ENCODE measurements around the gene CTNNBIP1.

CTNNBIP1 gene

DNA sequence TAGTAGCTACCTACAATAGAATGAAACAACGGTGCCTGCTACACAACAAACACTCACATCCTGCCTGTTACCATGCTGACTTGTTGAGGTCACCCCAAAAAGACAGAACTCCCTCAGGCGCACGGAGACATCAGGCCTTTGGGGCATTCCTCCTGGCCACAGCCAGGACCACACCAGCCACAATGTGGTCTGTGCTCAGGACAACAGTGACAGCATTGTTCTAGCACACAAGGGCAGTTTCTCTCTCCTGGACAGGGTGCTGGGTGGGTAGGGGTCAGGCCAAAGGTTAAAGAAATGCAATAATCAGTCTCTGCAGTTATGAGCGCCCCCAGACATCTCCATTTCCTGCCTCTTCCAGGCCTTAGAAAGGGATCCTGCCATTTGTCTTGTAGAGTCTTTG is 39.5 kb downstream of the CTNNBIP1 start:
- Histone ChIP-seq H3K27ac (ENCODE audit: insufficient read depth, low read depth, low read length, poor library complexity, severe bottlenecking) (no peak overlapping the region), H3K36me3 (ENCODE audit: control insufficient read depth, insufficient read depth, low read length) (no peaks in the 10 kb centered on the region), H3K27me3 (ENCODE audit: control insufficient read depth, insufficient read depth, low read length, poor library complexity, severe bottlenecking) (no peaks in the 10 kb centered on the region), H3K4me1 (ENCODE audit: control insufficient read depth, insufficient read depth, low read length) (peaks cover 15% of the 10 kb centered on the region), H3K4me3 (ENCODE audit: insufficient read depth, low read depth, low read length) (no peak overlapping the region), H3K9me3 (ENCODE audit: control insufficient read depth, low read length) (no peaks in the 10 kb centered on the region)
- 96 to 100% methylated on average over 4 of the region's 4 CpGs for WGBS, 2 experiments

- Histone ChIP-seq H3K4me1 (ENCODE audit: control insufficient read depth, insufficient read depth, low read length) (peaks cover 8% of the 10 kb centered on the region), H3K27ac (ENCODE audit: insufficient read depth, low read depth, low read length, poor library complexity, severe bottlenecking) (no peak overlapping the region), H3K9me3 (ENCODE audit: control insufficient read depth, low read length) (no peaks in the 10 kb centered on the region), H3K4me3 (ENCODE audit: insufficient read depth, low read depth, low read length) (no peak overlapping the region), H3K36me3 (ENCODE audit: control insufficient read depth, insufficient read depth, low read length) (no peaks in the 10 kb centered on the region), H3K27me3 (ENCODE audit: control insufficient read depth, insufficient read depth, low read length, poor library complexity, severe bottlenecking) (no peaks in the 10 kb centered on the region)
- WGBS, 2 experiments: 86 to 90% methylated on average over 13 of the region's 13 CpGs
Measured at GRCh38 chr1:9869831-9870251, 40.2 kb downstream of the CTNNBIP1 start.

DNA sequence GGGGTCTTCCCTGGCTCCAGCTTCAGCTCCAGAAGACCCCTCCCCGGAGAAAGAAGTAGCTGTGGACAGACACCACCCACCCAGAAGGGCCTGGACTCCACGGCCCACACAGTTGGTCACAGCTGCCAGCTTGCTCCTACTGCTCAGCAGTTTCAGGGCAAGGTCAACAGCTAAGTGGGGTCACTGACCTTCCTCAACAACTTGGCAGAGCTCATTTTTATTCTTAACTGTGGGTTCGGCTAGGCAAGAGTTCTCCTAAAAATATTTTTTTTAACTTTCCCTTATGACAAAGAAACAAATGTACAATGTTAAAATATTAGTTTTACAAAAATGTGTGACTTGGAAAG is 41.9 kb downstream of the CTNNBIP1 start:
- Histone ChIP-seq H3K4me3 (ENCODE audit: insufficient read depth, low read depth, low read length) (no peak overlapping the region), H3K9me3 (ENCODE audit: control insufficient read depth, low read length) (no peaks in the 10 kb centered on the region), H3K27me3 (ENCODE audit: control insufficient read depth, insufficient read depth, low read length, poor library complexity, severe bottlenecking) (no peaks in the 10 kb centered on the region), H3K27ac (ENCODE audit: insufficient read depth, low read depth, low read length, poor library complexity, severe bottlenecking) (no peak overlapping the region), H3K36me3 (ENCODE audit: control insufficient read depth, insufficient read depth, low read length) (no peaks in the 10 kb centered on the region), H3K4me1 (ENCODE audit: control insufficient read depth, insufficient read depth, low read length) (peaks cover 8% of the 10 kb centered on the region)
- WGBS, 2 experiments: 97 to 98% methylated on average over 3 of the region's 3 CpGs

- no peaks in the 10 kb centered on the region for H3K36me3 ChIP-seq (ENCODE audit: control insufficient read depth, insufficient read depth, low read length)
- no peaks in the 10 kb centered on the region for H3K27me3 ChIP-seq (ENCODE audit: control insufficient read depth, insufficient read depth, low read length, poor library complexity, severe bottlenecking)
- no peak overlapping the region for H3K27ac ChIP-seq (ENCODE audit: insufficient read depth, low read depth, low read length, poor library complexity, severe bottlenecking)
- H3K4me3 ChIP-seq (ENCODE audit: insufficient read depth, low read depth, low read length): no peak overlapping the region
- WGBS, 2 experiments: 52 to 57% methylated on average over 13 to 15 of the region's 15 CpGs
- no peaks in the 10 kb centered on the region for H3K9me3 ChIP-seq (ENCODE audit: control insufficient read depth, low read length)
- H3K4me1 ChIP-seq (ENCODE audit: control insufficient read depth, insufficient read depth, low read length): peaks cover 8% of the 10 kb centered on the region
Measured at GRCh38 chr1:9867408-9868243, 42.4 kb downstream of the CTNNBIP1 start.

GRCh38 chr1:9866836-9867235 is 43.2 kb downstream of the CTNNBIP1 start:
- H3K4me3 ChIP-seq (ENCODE audit: insufficient read depth, low read depth, low read length): no peak overlapping the region
- H3K4me1 ChIP-seq (ENCODE audit: control insufficient read depth, insufficient read depth, low read length): no peaks in the 10 kb centered on the region
- WGBS, 2 experiments: 93 to 95% methylated on average over 6 of the region's 6 CpGs
- H3K9me3 ChIP-seq (ENCODE audit: control insufficient read depth, low read length): no peaks in the 10 kb centered on the region
- H3K27ac ChIP-seq (ENCODE audit: insufficient read depth, low read depth, low read length, poor library complexity, severe bottlenecking): no peak overlapping the region
- no peaks in the 10 kb centered on the region for H3K36me3 ChIP-seq (ENCODE audit: control insufficient read depth, insufficient read depth, low read length)
- H3K27me3 ChIP-seq (ENCODE audit: control insufficient read depth, insufficient read depth, low read length, poor library complexity, severe bottlenecking): no peaks in the 10 kb centered on the region

- Histone ChIP-seq H3K27ac (ENCODE audit: insufficient read depth, low read depth, low read length, poor library complexity, severe bottlenecking) (no peak overlapping the region), H3K27me3 (ENCODE audit: control insufficient read depth, insufficient read depth, low read length, poor library complexity, severe bottlenecking) (no peaks in the 10 kb centered on the region), H3K9me3 (ENCODE audit: control insufficient read depth, low read length) (no peaks in the 10 kb centered on the region), H3K4me3 (ENCODE audit: insufficient read depth, low read depth, low read length) (no peak overlapping the region), H3K4me1 (ENCODE audit: control insufficient read depth, insufficient read depth, low read length) (no peaks in the 10 kb centered on the region), H3K36me3 (ENCODE audit: control insufficient read depth, insufficient read depth, low read length) (no peaks in the 10 kb centered on the region)
- WGBS, 2 experiments: 81 to 91% methylated on average over 2 of the region's 2 CpGs
Measured at GRCh38 chr1:9865724-9866123, 44.3 kb downstream of the CTNNBIP1 start.

GRCh38 chr1:9863371-9863770 is 46.7 kb downstream of the CTNNBIP1 start:
- Histone ChIP-seq H3K36me3 (ENCODE audit: control insufficient read depth, insufficient read depth, low read length) (no peaks in the 10 kb centered on the region), H3K4me1 (ENCODE audit: control insufficient read depth, insufficient read depth, low read length) (peaks cover 14% of the 10 kb centered on the region), H3K9me3 (ENCODE audit: control insufficient read depth, low read length) (no peaks in the 10 kb centered on the region), H3K27ac (ENCODE audit: insufficient read depth, low read depth, low read length, poor library complexity, severe bottlenecking) (no peak overlapping the region), H3K4me3 (ENCODE audit: insufficient read depth, low read depth, low read length) (no peak overlapping the region), H3K27me3 (ENCODE audit: control insufficient read depth, insufficient read depth, low read length, poor library complexity, severe bottlenecking) (no peaks in the 10 kb centered on the region)
- WGBS, 2 experiments: 93 to 96% methylated on average over 10 of the region's 10 CpGs

DNA sequence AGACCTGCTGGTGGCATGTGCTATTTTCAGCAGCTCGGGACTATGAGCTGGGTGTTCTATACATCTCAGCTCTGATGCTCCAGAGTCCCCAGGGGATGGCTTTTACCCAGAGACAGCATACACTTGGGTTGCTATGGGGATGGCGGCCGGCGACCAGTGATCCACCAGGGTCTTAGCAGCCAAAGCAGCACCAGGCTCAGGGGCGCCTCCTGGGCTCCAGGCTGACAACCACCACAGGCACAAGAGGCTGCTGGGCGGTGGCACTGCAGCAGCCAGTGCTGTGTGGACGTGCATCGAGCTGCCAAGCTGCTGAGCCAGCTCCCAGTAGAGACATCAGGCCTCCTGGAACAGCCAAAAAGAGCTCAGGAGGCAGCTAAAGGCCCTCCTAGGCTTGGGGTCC is 48.7 kb downstream of the CTNNBIP1 start:
- Histone ChIP-seq H3K4me1 (ENCODE audit: control insufficient read depth, insufficient read depth, low read length) (peaks cover 14% of the 10 kb centered on the region), H3K27ac (ENCODE audit: insufficient read depth, low read depth, low read length, poor library complexity, severe bottlenecking) (no peak overlapping the region), H3K27me3 (ENCODE audit: control insufficient read depth, insufficient read depth, low read length, poor library complexity, severe bottlenecking) (no peaks in the 10 kb centered on the region), H3K9me3 (ENCODE audit: control insufficient read depth, low read length) (no peaks in the 10 kb centered on the region), H3K4me3 (ENCODE audit: insufficient read depth, low read depth, low read length) (no peak overlapping the region), H3K36me3 (ENCODE audit: control insufficient read depth, insufficient read depth, low read length) (no peaks in the 10 kb centered on the region)
- 74 to 75% methylated on average over 8 of the region's 8 CpGs for WGBS, 2 experiments

GRCh38 chr1:9860887-9861286 is 49.2 kb downstream of the CTNNBIP1 start:
- Histone ChIP-seq H3K27me3 (ENCODE audit: control insufficient read depth, insufficient read depth, low read length, poor library complexity, severe bottlenecking) (no peaks in the 10 kb centered on the region), H3K36me3 (ENCODE audit: control insufficient read depth, insufficient read depth, low read length) (no peaks in the 10 kb centered on the region), H3K4me1 (ENCODE audit: control insufficient read depth, insufficient read depth, low read length) (peaks cover 14% of the 10 kb centered on the region), H3K4me3 (ENCODE audit: insufficient read depth, low read depth, low read length) (no peak overlapping the region), H3K9me3 (ENCODE audit: control insufficient read depth, low read length) (no peaks in the 10 kb centered on the region), H3K27ac (ENCODE audit: insufficient read depth, low read depth, low read length, poor library complexity, severe bottlenecking) (no peak overlapping the region)
- 90 to 95% methylated on average over 5 of the region's 5 CpGs for WGBS, 2 experiments

DNA sequence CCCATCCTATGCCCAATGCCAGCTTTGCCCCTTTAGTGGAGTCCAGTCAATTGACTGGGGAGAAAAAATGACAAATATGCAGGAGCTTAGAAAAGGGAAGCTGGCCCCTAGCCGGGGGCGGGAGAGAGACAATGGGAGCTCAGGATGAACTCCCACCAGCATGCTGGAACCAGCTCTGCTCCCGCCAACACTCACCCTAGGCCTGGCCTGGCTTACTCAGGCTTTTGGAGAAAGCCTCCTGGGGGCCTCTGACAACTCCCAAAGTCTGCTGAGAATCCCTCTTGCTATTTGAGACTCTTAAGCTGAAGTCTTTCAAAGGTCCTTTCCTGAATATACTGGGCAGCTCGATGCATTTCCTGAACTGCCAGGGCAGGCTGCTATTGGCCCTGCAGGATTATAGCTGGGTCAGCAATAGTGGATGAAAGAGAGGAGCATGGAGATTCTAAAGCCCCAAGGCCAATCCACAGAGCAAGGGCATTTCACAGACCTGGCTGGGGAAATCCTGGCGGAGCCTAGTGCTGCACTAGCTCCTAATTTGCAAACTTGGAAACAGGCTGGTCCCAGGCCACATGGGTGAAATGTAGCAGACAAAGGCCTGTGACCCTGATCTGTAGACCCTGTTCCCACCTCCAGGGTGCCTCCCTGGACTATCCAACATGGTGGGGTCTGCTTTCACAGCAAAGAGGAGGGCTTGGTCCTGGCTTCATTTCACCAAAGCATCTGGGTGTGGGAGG is 50.6 kb downstream of the CTNNBIP1 start:
- Histone ChIP-seq H3K27me3 (ENCODE audit: control insufficient read depth, insufficient read depth, low read length, poor library complexity, severe bottlenecking) (no peaks in the 10 kb centered on the region), H3K4me3 (ENCODE audit: insufficient read depth, low read depth, low read length) (no peak overlapping the region), H3K4me1 (ENCODE audit: control insufficient read depth, insufficient read depth, low read length) (peaks cover 14% of the 10 kb centered on the region), H3K27ac (ENCODE audit: insufficient read depth, low read depth, low read length, poor library complexity, severe bottlenecking) (peak overlapping the region; percentile 78), H3K9me3 (ENCODE audit: control insufficient read depth, low read length) (no peaks in the 10 kb centered on the region), H3K36me3 (ENCODE audit: control insufficient read depth, insufficient read depth, low read length) (no peaks in the 10 kb centered on the region)
- 38 to 40% methylated on average over 5 of the region's 5 CpGs for WGBS, 2 experiments
